ENCODE measurements around the gene LCMT1. TPM values are rescaled to one million over a fixed set of nuclear protein-coding genes. Genes with fewer than 3 reads are reported as not detected.

Gene LCMT1
- total and polyA plus RNA-seq, 4 donors, result 23.9 to 29.9 (median 27.4) TPM

DNA sequence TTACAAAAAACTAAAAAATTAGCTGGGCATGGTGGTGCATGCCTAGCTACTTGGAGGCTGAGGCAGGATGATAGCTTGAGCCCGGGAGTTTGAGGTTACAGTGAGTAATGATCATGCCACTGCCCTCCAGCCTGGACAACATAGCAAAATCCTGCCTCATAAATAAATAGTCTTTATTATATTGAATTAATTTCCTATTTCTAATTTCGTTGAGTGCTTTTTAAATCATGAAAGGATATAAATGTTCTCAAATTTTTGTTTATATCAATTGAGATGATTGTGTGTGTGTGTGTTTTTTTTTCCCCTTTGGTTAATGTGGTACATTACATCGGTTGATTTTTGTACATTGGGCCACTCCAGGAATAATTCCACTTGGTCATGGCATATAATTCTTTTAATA lies 73.2 kb downstream of the LCMT1 start:
- WGBS, 2 donors, result 65 to 68% methylated on average over 3 of the region's 3 CpGs
- intact Hi-C loops (cut with DNase I), result no loop called here
- DNase-seq, result no peak
- H3K27me3 ChIP-seq (ENCODE audit: control insufficient read depth in 1 of 2, insufficient read depth in 2 of 2, low read length in 1 of 2), result no peaks in the 10 kb centered on the region
- H3K4me3 ChIP-seq (ENCODE audit: low read length in 2 of 2), result no peak overlapping the region
- H3K9me3 ChIP-seq (ENCODE audit: control insufficient read depth, low read length), result no peaks in the 10 kb centered on the region
- no peak overlapping the region for H3K27ac ChIP-seq (ENCODE audit: low read depth in 1 of 2, low read length in 2 of 2)
- ATAC-seq (ENCODE audit: low FRiP score), result no peak
- H3K36me3 ChIP-seq (ENCODE audit: control insufficient read depth in 1 of 2, insufficient read depth in 2 of 2, low read length in 1 of 2), result no peaks in the 10 kb centered on the region
- H3K4me1 ChIP-seq (ENCODE audit: control insufficient read depth in 1 of 2, insufficient read depth in 2 of 2, low read length in 2 of 2), result no peaks in the 10 kb centered on the region

DNA sequence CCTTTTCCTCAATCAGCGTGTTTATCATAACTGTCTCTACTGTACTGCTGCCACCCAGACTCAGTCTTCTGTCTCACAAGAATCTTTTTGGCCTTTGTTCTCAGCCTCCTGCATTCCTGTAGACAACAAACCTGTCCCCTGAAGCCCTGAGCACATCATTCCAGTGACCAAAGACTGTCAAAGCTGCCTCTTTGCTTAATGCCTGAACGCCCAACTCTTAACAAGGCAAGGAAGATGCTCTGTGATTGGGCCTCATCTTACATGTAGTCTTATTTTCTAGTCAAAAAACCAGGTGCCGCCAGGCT lies 75.9 kb downstream of the LCMT1 start:
- DNase-seq, result no peak
- no peak overlapping the region for H3K4me3 ChIP-seq (ENCODE audit: low read length in 2 of 2)
- H3K4me1 ChIP-seq (ENCODE audit: control insufficient read depth in 1 of 2, insufficient read depth in 2 of 2, low read length in 2 of 2), result no peaks in the 10 kb centered on the region
- intact Hi-C loops (cut with DNase I), result no loop called here
- WGBS, 2 donors, result 95 to 96% methylated on average over 3 of the region's 3 CpGs
- no peaks in the 10 kb centered on the region for H3K27me3 ChIP-seq (ENCODE audit: control insufficient read depth in 1 of 2, insufficient read depth in 2 of 2, low read length in 1 of 2)
- no peaks in the 10 kb centered on the region for H3K36me3 ChIP-seq (ENCODE audit: control insufficient read depth in 1 of 2, insufficient read depth in 2 of 2, low read length in 1 of 2)
- no peak for ATAC-seq (ENCODE audit: low FRiP score)
- H3K27ac ChIP-seq (ENCODE audit: low read depth in 1 of 2, low read length in 2 of 2), result no peak overlapping the region
- H3K9me3 ChIP-seq (ENCODE audit: control insufficient read depth, low read length), result no peaks in the 10 kb centered on the region

DNA sequence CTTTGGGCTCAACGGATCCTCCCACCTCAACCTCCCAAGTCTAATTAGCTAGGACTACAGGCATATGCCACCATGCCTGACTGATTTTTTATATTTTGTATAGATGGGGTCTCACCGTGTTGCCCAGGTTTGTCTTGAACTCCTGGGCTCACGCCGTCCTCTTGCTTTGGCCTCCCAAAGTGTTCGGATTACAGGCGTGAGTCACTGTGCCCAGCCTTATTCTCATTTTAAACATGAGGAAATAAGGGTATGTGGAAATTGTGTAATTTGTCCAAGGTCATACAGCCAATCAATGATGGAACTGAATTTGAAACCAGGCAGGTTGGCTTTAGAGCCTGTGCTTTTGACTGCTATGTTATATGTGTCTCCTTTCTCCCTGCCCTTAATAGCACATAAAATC lies 77.8 kb downstream of the LCMT1 start:
- 94 to 96% methylated on average over 6 of the region's 6 CpGs for WGBS, 2 donors
- Histone ChIP-seq H3K4me1 (ENCODE audit: control insufficient read depth in 1 of 2, insufficient read depth in 2 of 2, low read length in 2 of 2) (no peaks in the 10 kb centered on the region), H3K27ac (ENCODE audit: low read depth in 1 of 2, low read length in 2 of 2) (no peak overlapping the region), H3K36me3 (ENCODE audit: control insufficient read depth in 1 of 2, insufficient read depth in 2 of 2, low read length in 1 of 2) (no peaks in the 10 kb centered on the region), H3K9me3 (ENCODE audit: control insufficient read depth, low read length) (no peaks in the 10 kb centered on the region), H3K27me3 (ENCODE audit: control insufficient read depth in 1 of 2, insufficient read depth in 2 of 2, low read length in 1 of 2) (no peaks in the 10 kb centered on the region), H3K4me3 (ENCODE audit: low read length in 2 of 2) (no peak overlapping the region)
- DNase-seq (no peak), ATAC-seq (ENCODE audit: low FRiP score) (no peak)
- intact Hi-C loops (cut with DNase I), result no loop called here

DNA sequence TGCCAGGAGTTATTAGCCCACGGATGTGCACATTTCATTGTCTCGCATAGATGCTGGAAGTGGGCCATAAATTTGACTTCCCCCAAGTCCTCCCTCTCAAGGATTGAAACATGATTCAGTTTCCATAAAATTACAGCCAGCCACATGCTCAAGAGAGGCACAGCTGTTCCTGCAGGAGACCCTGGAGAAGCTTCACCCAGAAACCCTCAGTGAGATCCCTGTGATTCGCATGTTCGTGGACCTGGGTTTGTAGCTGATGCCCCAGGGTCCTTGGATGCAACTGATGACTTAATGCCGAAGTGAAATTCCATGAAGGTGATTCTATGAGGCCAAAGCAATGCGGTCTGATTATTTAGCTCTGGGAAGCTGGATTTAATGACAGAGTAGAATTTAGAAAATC lies 80.6 kb downstream of the LCMT1 start:
- DNase-seq (no peak), ATAC-seq (ENCODE audit: low FRiP score) (no peak)
- H3K4me1 ChIP-seq (ENCODE audit: control insufficient read depth in 1 of 2, insufficient read depth in 2 of 2, low read length in 2 of 2), result no peaks in the 10 kb centered on the region
- H3K9me3 ChIP-seq (ENCODE audit: control insufficient read depth, low read length), result no peaks in the 10 kb centered on the region
- no peak overlapping the region for H3K27ac ChIP-seq (ENCODE audit: low read depth in 1 of 2, low read length in 2 of 2)
- WGBS, 2 donors, result 68 to 69% methylated on average over 6 of the region's 6 CpGs
- no peak overlapping the region for H3K4me3 ChIP-seq (ENCODE audit: low read length in 2 of 2)
- no peaks in the 10 kb centered on the region for H3K27me3 ChIP-seq (ENCODE audit: control insufficient read depth in 1 of 2, insufficient read depth in 2 of 2, low read length in 1 of 2)
- H3K36me3 ChIP-seq (ENCODE audit: control insufficient read depth in 1 of 2, insufficient read depth in 2 of 2, low read length in 1 of 2), result no peaks in the 10 kb centered on the region
- intact Hi-C loops (cut with DNase I), result no loop called here

DNA sequence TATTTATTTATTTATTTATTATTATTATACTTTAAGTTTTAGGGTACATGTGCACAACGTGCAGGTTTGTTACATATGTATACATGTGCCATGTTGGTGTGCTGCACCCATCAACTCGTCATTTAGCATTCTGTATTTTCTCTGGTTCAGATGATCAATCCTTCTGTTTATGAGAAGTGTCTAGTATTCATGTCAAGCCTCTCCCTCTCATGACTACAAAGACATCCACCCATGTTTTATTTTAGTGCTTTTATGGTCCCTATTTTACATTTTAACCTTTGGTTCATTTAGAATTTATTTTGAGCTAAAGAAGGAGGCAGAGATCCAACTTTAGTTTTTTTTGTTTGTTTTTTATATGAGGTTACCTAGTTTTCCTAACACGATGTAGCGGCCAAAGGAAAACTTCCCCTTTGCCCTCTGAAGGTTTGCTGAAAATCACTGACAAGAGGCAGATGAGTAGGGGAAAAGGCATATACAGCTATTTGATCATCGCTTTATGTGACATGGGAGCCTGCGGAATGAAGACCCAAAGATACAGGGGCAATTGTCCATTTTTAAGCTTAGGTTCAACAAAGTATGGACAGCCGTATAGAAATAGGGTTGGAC lies 82.8 kb downstream of the LCMT1 start:
- ATAC-seq (ENCODE audit: low FRiP score), result no peak
- 90 to 92% methylated on average over 7 of the region's 7 CpGs for WGBS, 2 donors
- H3K4me3 ChIP-seq (ENCODE audit: low read length in 2 of 2), result no peak overlapping the region
- DNase-seq, result no peak
- H3K9me3 ChIP-seq (ENCODE audit: control insufficient read depth, low read length), result no peaks in the 10 kb centered on the region
- no peaks in the 10 kb centered on the region for H3K36me3 ChIP-seq (ENCODE audit: control insufficient read depth in 1 of 2, insufficient read depth in 2 of 2, low read length in 1 of 2)
- H3K4me1 ChIP-seq (ENCODE audit: control insufficient read depth in 1 of 2, insufficient read depth in 2 of 2, low read length in 2 of 2), result no peaks in the 10 kb centered on the region
- H3K27me3 ChIP-seq (ENCODE audit: control insufficient read depth in 1 of 2, insufficient read depth in 2 of 2, low read length in 1 of 2), result no peaks in the 10 kb centered on the region
- intact Hi-C loops (cut with DNase I), result no loop called here
- no peak overlapping the region for H3K27ac ChIP-seq (ENCODE audit: low read depth in 1 of 2, low read length in 2 of 2)

DNA sequence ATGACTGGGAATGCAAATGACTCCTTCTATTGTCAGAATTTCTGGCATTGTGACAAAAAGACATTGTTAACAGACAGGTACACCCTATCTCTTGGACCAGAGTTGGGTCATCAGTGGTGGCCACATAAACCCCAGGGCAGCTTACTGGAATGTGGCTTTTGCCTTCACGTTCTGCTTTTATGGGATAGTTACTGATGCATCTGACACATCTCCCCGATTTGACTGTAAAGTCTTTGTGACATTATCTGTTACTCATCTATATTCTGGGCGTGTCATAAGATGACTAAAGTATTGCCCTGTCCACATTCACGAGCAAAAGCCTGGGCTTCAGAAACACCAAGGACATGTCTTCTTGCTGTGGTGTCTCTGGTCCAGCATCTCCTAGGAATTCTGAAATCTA lies 86.5 kb downstream of the LCMT1 start:
- no peak overlapping the region for H3K4me3 ChIP-seq (ENCODE audit: low read length in 2 of 2)
- no peak for DNase-seq
- intact Hi-C loops (cut with DNase I), result no loop called here
- 89 to 90% methylated on average over 4 of the region's 4 CpGs for WGBS, 2 donors
- no peak overlapping the region for H3K27ac ChIP-seq (ENCODE audit: low read depth in 1 of 2, low read length in 2 of 2)
- H3K9me3 ChIP-seq (ENCODE audit: control insufficient read depth, low read length), result no peaks in the 10 kb centered on the region
- no peaks in the 10 kb centered on the region for H3K27me3 ChIP-seq (ENCODE audit: control insufficient read depth in 1 of 2, insufficient read depth in 2 of 2, low read length in 1 of 2)
- no peaks in the 10 kb centered on the region for H3K4me1 ChIP-seq (ENCODE audit: control insufficient read depth in 1 of 2, insufficient read depth in 2 of 2, low read length in 2 of 2)
- no peaks in the 10 kb centered on the region for H3K36me3 ChIP-seq (ENCODE audit: control insufficient read depth in 1 of 2, insufficient read depth in 2 of 2, low read length in 1 of 2)
- no peak for ATAC-seq (ENCODE audit: low FRiP score)

DNA sequence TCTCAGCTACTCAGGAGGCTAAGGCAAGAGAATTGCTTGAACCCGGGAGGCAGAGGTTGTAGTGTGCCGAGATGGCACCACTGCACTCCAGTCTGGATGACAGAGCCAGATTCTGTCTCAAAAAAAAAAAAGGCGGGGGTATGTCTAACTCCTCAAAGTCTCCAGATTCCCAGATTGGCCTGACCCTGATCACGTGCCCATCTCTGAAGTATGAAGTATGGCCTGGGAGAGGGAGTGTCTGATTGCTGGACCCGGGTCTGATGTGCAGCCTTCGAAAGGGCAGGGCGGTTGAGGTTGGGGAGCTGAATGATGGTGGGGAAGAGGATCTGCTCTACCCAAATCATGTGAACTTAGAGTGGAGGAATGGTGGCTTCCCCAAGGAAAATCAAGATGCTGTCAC lies 87.9 kb downstream of the LCMT1 start:
- 89 to 92% methylated on average over 7 of the region's 7 CpGs for WGBS, 2 donors
- intact Hi-C loops (cut with DNase I), result no loop called here
- no peak for DNase-seq

DNA sequence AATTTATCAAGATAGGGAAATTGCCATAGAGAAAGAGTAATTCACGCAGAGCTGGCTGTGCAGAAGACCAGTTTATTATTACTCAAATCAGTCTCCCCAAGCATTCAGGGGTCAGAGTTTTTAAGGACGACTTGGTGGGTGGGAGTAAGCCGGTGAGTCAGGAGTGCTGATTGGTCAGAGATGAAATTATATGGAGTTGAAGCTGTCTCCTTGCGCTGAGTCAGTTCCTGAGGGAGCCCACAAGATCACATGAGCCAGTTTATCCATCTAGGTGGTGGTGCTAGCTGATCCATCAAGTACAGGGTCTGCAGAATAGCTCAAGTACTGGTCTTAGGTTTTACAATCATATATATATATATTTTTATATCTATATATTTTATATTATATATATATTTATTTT lies 99.2 kb downstream of the LCMT1 start:
- no peak for ATAC-seq (ENCODE audit: low FRiP score)
- H3K9me3 ChIP-seq (ENCODE audit: control insufficient read depth, low read length), result no peaks in the 10 kb centered on the region
- no peak for DNase-seq
- H3K36me3 ChIP-seq (ENCODE audit: control insufficient read depth in 1 of 2, insufficient read depth in 2 of 2, low read length in 1 of 2), result no peaks in the 10 kb centered on the region
- no peaks in the 10 kb centered on the region for H3K4me1 ChIP-seq (ENCODE audit: control insufficient read depth in 1 of 2, insufficient read depth in 2 of 2, low read length in 2 of 2)
- 39 to 43% methylated on average over 4 of the region's 4 CpGs for WGBS, 2 donors
- intact Hi-C loops (cut with DNase I), result no loop called here
- H3K4me3 ChIP-seq (ENCODE audit: low read length in 2 of 2), result no peak overlapping the region
- no peak overlapping the region for H3K27ac ChIP-seq (ENCODE audit: low read depth in 1 of 2, low read length in 2 of 2)
- H3K27me3 ChIP-seq (ENCODE audit: control insufficient read depth in 1 of 2, insufficient read depth in 2 of 2, low read length in 1 of 2), result peaks cover 0 to 3% of the 10 kb centered on the region in 2 donors

More for the DNA sequence above, 87.9 kb downstream of the LCMT1 start:
- H3K36me3 ChIP-seq (ENCODE audit: control insufficient read depth in 1 of 2, insufficient read depth in 2 of 2, low read length in 1 of 2), result no peaks in the 10 kb centered on the region
- no peak overlapping the region for H3K4me3 ChIP-seq (ENCODE audit: low read length in 2 of 2)
- H3K27ac ChIP-seq (ENCODE audit: low read depth in 1 of 2, low read length in 2 of 2), result no peak overlapping the region
- no peaks in the 10 kb centered on the region for H3K9me3 ChIP-seq (ENCODE audit: control insufficient read depth, low read length)
- no peak for ATAC-seq (ENCODE audit: low FRiP score)
- no peaks in the 10 kb centered on the region for H3K27me3 ChIP-seq (ENCODE audit: control insufficient read depth in 1 of 2, insufficient read depth in 2 of 2, low read length in 1 of 2)
- no peaks in the 10 kb centered on the region for H3K4me1 ChIP-seq (ENCODE audit: control insufficient read depth in 1 of 2, insufficient read depth in 2 of 2, low read length in 2 of 2)

DNA sequence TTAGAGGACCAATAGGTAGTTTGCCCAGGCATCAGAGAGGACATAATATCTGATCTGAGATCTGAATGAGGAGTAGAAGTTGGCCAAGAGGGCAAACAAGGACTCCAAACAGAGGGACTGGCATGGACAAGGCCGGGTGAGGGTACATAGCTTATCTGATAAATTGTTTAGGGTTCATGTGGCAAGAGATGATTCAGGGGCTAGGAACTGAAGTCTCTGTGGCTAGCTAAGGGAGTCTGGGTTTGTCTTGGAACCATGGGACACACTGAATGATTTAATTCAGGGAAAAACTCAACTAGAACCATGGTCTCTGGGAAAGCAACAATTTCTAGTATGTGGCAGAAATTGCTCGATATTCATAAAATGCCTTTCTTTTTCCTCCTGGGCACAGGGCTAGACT lies 101.1 kb downstream of the LCMT1 start:
- Histone ChIP-seq H3K27me3 (ENCODE audit: control insufficient read depth in 1 of 2, insufficient read depth in 2 of 2, low read length in 1 of 2) (peaks cover 0 to 3% of the 10 kb centered on the region in 2 donors), H3K36me3 (ENCODE audit: control insufficient read depth in 1 of 2, insufficient read depth in 2 of 2, low read length in 1 of 2) (no peaks in the 10 kb centered on the region), H3K9me3 (ENCODE audit: control insufficient read depth, low read length) (no peaks in the 10 kb centered on the region), H3K27ac (ENCODE audit: low read depth in 1 of 2, low read length in 2 of 2) (no peak overlapping the region), H3K4me1 (ENCODE audit: control insufficient read depth in 1 of 2, insufficient read depth in 2 of 2, low read length in 2 of 2) (no peaks in the 10 kb centered on the region), H3K4me3 (ENCODE audit: low read length in 2 of 2) (no peak overlapping the region)
- DNase-seq, result no peak
- intact Hi-C loops (cut with DNase I), result no loop called here
- ATAC-seq (ENCODE audit: low FRiP score), result no peak
- WGBS, 2 donors, result 84 to 85% methylated on average over 2 of the region's 2 CpGs
